ENCODE data around the gene RNF149. TPM values are rescaled to one million over a fixed set of nuclear protein-coding genes. Genes with fewer than 3 reads are reported as not detected.

Gene RNF149
- polyA plus RNA-seq, 2 of the 4 experiments (the other 2 are of a cell fraction), result 28.8 to 34.8 TPM

Small RNA genes lying within 50 kb of the gene (small RNA-seq; reads per million reads assigned to genes)
- 0 to 9.1 (median 3.2) reads per million in 6 experiments for gene MIR5696
- 0 to 6.8 (median 3.5) reads per million in 6 experiments for gene SNORD89

Other genes with a start within 250 kb of the RNF149 start
- gene TBC1D8, start 157.3 kb downstream of the RNF149 start, polyA plus RNA-seq (2011; rRNA removed), result 107 and 119 TPM in 2 replicates
- 30.0 to 40.3 TPM (median 35.3 TPM) in 3 replicates for gene TBC1D8, start 157.3 kb downstream of the RNF149 start, polyA plus RNA-seq (2017; fragmentation: RNase III; extraction: RNeasy Plus Mini Kit Qiagen cat#74134 plus additional on column Dnase treatment)
- 76.7 and 99.1 TPM in 2 replicates for gene CNOT11, start 55.8 kb downstream of the RNF149 start, polyA plus RNA-seq (2011; rRNA removed)
- gene CNOT11, start 55.8 kb downstream of the RNF149 start, polyA plus RNA-seq (2017; fragmentation: RNase III; extraction: RNeasy Plus Mini Kit Qiagen cat#74134 plus additional on column Dnase treatment), result 35.4 to 35.8 TPM (median 35.5 TPM) in 3 replicates
- 1.5 and 2.4 TPM in 2 replicates for gene CREG2, start 78.8 kb upstream of the RNF149 start, polyA plus RNA-seq (2011; rRNA removed)
- 1.3 to 1.6 TPM (median 1.6 TPM) in 3 replicates for gene CREG2, start 78.8 kb upstream of the RNF149 start, polyA plus RNA-seq (2017; fragmentation: RNase III; extraction: RNeasy Plus Mini Kit Qiagen cat#74134 plus additional on column Dnase treatment)
- gene RFX8, start 166.4 kb upstream of the RNF149 start, polyA plus RNA-seq (2011; rRNA removed), result not detected in 2 replicates
- not detected in 3 replicates for gene RFX8, start 166.4 kb upstream of the RNF149 start, polyA plus RNA-seq (2017; fragmentation: RNase III; extraction: RNeasy Plus Mini Kit Qiagen cat#74134 plus additional on column Dnase treatment)